ENCODE data around the gene CDKN2D. TPM values are rescaled to one million over a fixed set of nuclear protein-coding genes. Genes with fewer than 3 reads are reported as not detected.
"Not testable (repeated sequence)": the region's sequence is repeated elsewhere in the genome, so short reads cannot be mapped to it uniquely, and the experiment has no call there.

CDKN2D gene
- total RNA-seq, 1 donor from 2014 or later, result 6.5 TPM

DNA sequence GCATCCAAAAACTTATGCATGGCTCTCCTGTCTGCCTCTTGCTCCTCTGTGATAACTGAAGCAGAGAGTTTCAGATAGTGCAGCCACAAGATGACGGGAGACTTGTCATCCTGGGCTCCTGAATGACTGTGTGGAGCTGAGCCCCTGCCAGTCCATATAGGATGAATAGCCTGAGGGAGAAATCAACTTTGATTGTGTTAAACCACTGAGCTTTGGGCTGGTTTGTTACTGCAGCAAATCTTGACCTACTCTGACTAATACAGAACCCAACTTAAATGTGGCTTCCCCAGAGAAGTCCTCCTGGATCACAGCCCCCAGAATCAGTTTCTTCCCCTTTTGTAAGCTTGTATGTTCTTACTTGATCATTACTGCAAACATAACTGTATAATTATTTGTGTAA lies 36.3 kb downstream of the CDKN2D start:
- Mint-ChIP-seq H3K4me1 (ENCODE audit: unreplicated experiment) (peaks cover 7% of the 10 kb centered on the region), H3K9me3 (no peaks in the 10 kb centered on the region), H3K27ac (no peak overlapping the region), H3K27me3 (peaks cover 19% of the 10 kb centered on the region), H3K4me3 (no peak overlapping the region), H3K36me3 (no peaks in the 10 kb centered on the region)
- no peak for DNase-seq (ENCODE audit: extremely low spot score, unreplicated experiment)
- TF ChIP-seq, protein P1, sequence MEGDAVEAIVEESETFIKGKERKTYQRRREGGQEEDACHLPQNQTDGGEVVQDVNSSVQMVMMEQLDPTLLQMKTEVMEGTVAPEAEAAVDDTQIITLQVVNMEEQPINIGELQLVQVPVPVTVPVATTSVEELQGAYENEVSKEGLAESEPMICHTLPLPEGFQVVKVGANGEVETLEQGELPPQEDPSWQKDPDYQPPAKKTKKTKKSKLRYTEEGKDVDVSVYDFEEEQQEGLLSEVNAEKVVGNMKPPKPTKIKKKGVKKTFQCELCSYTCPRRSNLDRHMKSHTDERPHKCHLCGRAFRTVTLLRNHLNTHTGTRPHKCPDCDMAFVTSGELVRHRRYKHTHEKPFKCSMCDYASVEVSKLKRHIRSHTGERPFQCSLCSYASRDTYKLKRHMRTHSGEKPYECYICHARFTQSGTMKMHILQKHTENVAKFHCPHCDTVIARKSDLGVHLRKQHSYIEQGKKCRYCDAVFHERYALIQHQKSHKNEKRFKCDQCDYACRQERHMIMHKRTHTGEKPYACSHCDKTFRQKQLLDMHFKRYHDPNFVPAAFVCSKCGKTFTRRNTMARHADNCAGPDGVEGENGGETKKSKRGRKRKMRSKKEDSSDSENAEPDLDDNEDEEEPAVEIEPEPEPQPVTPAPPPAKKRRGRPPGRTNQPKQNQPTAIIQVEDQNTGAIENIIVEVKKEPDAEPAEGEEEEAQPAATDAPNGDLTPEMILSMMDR (conservative IDR thresholded peaks at IDR 0.05), result no peak

GRCh38 chr19:10526887-10527286 lies 41.9 kb downstream of the CDKN2D start:
- not testable (repeated sequence) for H3K9me3 Mint-ChIP-seq; H3K4me3 Mint-ChIP-seq; H3K4me1 Mint-ChIP-seq (ENCODE audit: unreplicated experiment); H3K27ac Mint-ChIP-seq; H3K36me3 Mint-ChIP-seq; DNase-seq (ENCODE audit: extremely low spot score, unreplicated experiment)
- H3K27me3 Mint-ChIP-seq, result peaks cover 13% of the 10 kb centered on the region

DNA sequence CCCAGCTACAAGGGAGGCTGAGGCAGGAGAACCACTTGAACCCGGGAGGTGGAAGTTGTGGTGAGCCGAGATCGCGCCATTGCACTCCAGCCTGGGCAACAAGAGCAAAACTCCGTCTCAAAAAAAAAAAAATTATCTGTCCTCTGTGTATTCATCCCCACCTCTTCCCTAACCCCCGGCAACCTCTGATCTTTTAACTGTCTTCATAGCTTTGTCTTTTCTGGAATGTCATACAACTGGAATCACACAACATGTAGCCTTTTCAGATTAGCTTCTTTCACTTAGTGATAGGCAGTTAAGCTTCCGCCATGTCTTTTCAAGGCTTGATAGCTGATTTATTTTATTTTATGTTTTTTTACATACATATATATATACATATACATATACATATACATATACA lies 43.1 kb downstream of the CDKN2D start:
- TF ChIP-seq, protein P1 (conservative IDR thresholded peaks at IDR 0.05), result no peak
- Mint-ChIP-seq H3K27me3 (peaks cover 16% of the 10 kb centered on the region), H3K4me3 (no peak overlapping the region), H3K36me3 (no peaks in the 10 kb centered on the region), H3K9me3 (no peaks in the 10 kb centered on the region), H3K4me1 (ENCODE audit: unreplicated experiment) (no peaks in the 10 kb centered on the region), H3K27ac (no peak overlapping the region)
- no peak for DNase-seq (ENCODE audit: extremely low spot score, unreplicated experiment)

GRCh38 chr19:10523135-10523636 lies 45.6 kb downstream of the CDKN2D start:
- no peak for DNase-seq (ENCODE audit: extremely low spot score, unreplicated experiment)
- H3K9me3 Mint-ChIP-seq, result no peaks in the 10 kb centered on the region
- no peak overlapping the region for H3K4me3 Mint-ChIP-seq
- H3K4me1 Mint-ChIP-seq (ENCODE audit: unreplicated experiment), result peaks cover 12% of the 10 kb centered on the region
- no peaks in the 10 kb centered on the region for H3K36me3 Mint-ChIP-seq
- TF ChIP-seq, protein P1 (conservative IDR thresholded peaks at IDR 0.05), result no peak
- peaks cover 32% of the 10 kb centered on the region for H3K27me3 Mint-ChIP-seq
- no peak overlapping the region for H3K27ac Mint-ChIP-seq

DNA sequence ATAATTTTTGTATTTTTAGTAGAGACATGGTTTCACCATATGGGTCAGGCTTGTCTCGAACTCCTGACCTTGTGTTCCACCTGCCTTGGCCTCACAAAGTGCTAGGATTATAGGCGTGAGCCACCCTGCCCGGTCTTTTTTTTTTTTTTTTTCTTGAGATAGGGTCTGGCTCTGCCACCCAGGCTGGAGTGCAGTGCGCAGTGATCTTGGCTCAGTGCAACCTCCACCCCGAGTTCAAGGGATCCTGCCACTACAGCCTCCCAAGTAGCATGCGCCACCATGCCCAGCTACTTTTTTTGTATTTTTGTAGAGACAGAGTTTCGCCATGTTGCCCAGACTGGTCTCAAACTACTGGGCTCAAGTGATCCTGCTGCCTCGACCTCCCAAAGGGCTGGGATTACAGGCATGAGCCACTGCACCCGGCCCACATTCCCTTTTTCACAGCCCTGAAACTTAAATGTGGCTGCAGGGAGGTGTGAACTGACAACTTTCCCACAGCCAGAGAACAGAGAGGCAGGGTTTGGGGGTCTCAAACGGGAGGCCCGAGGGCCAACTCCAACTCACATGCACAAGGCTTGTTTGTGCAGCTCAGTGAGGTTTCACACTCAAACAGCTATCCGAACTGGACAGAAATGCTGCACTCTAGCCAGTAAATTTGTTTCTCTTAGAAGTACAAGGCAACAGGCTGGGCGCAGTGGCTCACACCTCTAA lies 47.2 kb downstream of the CDKN2D start:
- H3K9me3 Mint-ChIP-seq, result no peaks in the 10 kb centered on the region
- DNase-seq (ENCODE audit: extremely low spot score, unreplicated experiment), result no peak
- TF ChIP-seq, protein P1 (conservative IDR thresholded peaks at IDR 0.05), result no peak
- H3K4me1 Mint-ChIP-seq (ENCODE audit: unreplicated experiment), result peaks cover 18% of the 10 kb centered on the region
- no peaks in the 10 kb centered on the region for H3K36me3 Mint-ChIP-seq
- peaks cover 42% of the 10 kb centered on the region for H3K27me3 Mint-ChIP-seq
- no peak overlapping the region for H3K27ac Mint-ChIP-seq
- no peak overlapping the region for H3K4me3 Mint-ChIP-seq

- no peaks in the 10 kb centered on the region for H3K36me3 Mint-ChIP-seq
- H3K4me3 Mint-ChIP-seq, result no peak overlapping the region
- H3K9me3 Mint-ChIP-seq, result no peaks in the 10 kb centered on the region
- DNase-seq (ENCODE audit: extremely low spot score, unreplicated experiment), result no peak
- H3K27me3 Mint-ChIP-seq, result peaks cover 50% of the 10 kb centered on the region
- peaks cover 20% of the 10 kb centered on the region for H3K4me1 Mint-ChIP-seq (ENCODE audit: unreplicated experiment)
- no peak overlapping the region for H3K27ac Mint-ChIP-seq
- TF ChIP-seq, protein P1 (conservative IDR thresholded peaks at IDR 0.05), result no peak
These were observed 48.0 kb downstream of the CDKN2D start for GRCh38 chr19:10520652-10521318.

Data from type B pancreatic cell (in vitro differentiated cells).